Endothelial cell of umbilical vein (primary cell): ENCODE results near the gene KCNMA1. TPM values are rescaled to one million over a fixed set of nuclear protein-coding genes. Genes with fewer than 3 reads are reported as not detected.

ENCODE experiments used
- BruUV-seq: library from RNA; stranded (reverse); fragments of 400-500 nt; replicated peaks from 2 replicates; lab custom pipeline; 2021; lab: Mats Ljungman, UMichigan
- CTCF ChIA-PET: fragments of 300-600, 350-600 bp; sonication (Branson Sonifier 250); formaldehyde crosslinking; loops from one replicate; lab custom pipeline; 2021; ENCODE audit warnings: antibody characterized with exemption, inconsistent platforms; lab: Charles Lee
- POLR2A ChIA-PET: fragments of 300-600, 350-600 bp; sonication (Branson Sonifier 250); formaldehyde crosslinking; loops from one replicate; lab custom pipeline; 2021; ENCODE audit warnings: antibody characterized with exemption, inconsistent platforms; lab: Charles Lee
- DNase-seq: peaks from one replicate; pipeline ENCODE4 v3.0.0-alpha.2; 2011; ENCODE audit warnings: low read depth, low spot score
- FAIRE-seq: peaks from 2 replicates; lab custom pipeline; 2011; peaks lifted over from hg19 to GRCh38; lab: Jason Lieb, UNC
- H2AFZ ChIP-seq: 2 replicates; pipeline ENCODE4 v1.6.0; 2012; ENCODE audit warnings: low read depth, low read length, control low read depth, inconsistent platforms
- H3K27ac ChIP-seq: 2 replicates; pipeline ENCODE4 v1.5.1; 2011; ENCODE audit warnings: low read depth, mild to moderate bottlenecking, control low read depth, low read length, moderate library complexity; ENCODE audit not compliant: insufficient read depth
- H3K27me3 ChIP-seq, 2 experiments: 2 replicates each; pipeline versions ENCODE4 v1.6.0 to v1.6.1; 2011; ENCODE audit warnings: low read length in 2 of 2, mixed read lengths in 1 of 2; ENCODE audit not compliant: control insufficient read depth in 2 of 2, insufficient read depth in 2 of 2
- H3K36me3 ChIP-seq, 2 experiments: 2 replicates in 1 of 2; 3 replicates in 1 of 2; pipeline ENCODE4 v1.5.1; 2011; ENCODE audit warnings: low read length in 2 of 2, mild to moderate bottlenecking in 1 of 2, moderate library complexity in 1 of 2; ENCODE audit not compliant: control insufficient read depth in 2 of 2, insufficient read depth in 2 of 2; ENCODE audit errors: extremely low read depth in 1 of 2
- H3K4me1 ChIP-seq: 3 replicates; pipeline ENCODE4 v1.5.1; 2011; ENCODE audit warnings: mild to moderate bottlenecking, low read length; ENCODE audit not compliant: control insufficient read depth, insufficient read depth; ENCODE audit errors: extremely low read depth
- H3K4me2 ChIP-seq: 2 replicates; pipeline ENCODE4 v1.6.1; 2011; ENCODE audit warnings: low read length, control low read depth, mixed read lengths; ENCODE audit not compliant: insufficient read depth
- H3K4me3 ChIP-seq, 3 experiments: fragments of 200-600 bp in 1 of 3; sonication (generic), shearing (Covaris generic) in 1 of 3; replicated peaks in 1 of 3; 2 replicates each; pipeline ENCODE4 v1.5.1; 2011 to 2016; ENCODE audit warnings: control low read depth in 3 of 3, low read length in 3 of 3, mild to moderate bottlenecking in 2 of 3, inconsistent platforms in 1 of 3, low read depth in 1 of 3, moderate library complexity in 1 of 3; ENCODE audit not compliant: insufficient read depth in 1 of 3
- H3K79me2 ChIP-seq: 2 replicates; pipeline ENCODE4 v1.6.0; 2012; ENCODE audit warnings: low read length, inconsistent platforms; ENCODE audit not compliant: control insufficient read depth, insufficient read depth
- H3K9ac ChIP-seq: replicated peaks from 2 replicates; pipeline ENCODE3; 2011; ENCODE audit warnings: low read length, control low read depth; ENCODE audit not compliant: insufficient read depth; ENCODE audit errors: extremely low read depth
- H3K9me1 ChIP-seq: replicated peaks from 3 replicates; pipeline ENCODE4 v1.6.0; 2011; ENCODE audit warnings: mild to moderate bottlenecking, low read length; ENCODE audit not compliant: control insufficient read depth, insufficient read depth; ENCODE audit errors: extremely low read depth
- H3K9me3 ChIP-seq: replicated peaks from 2 replicates; pipeline ENCODE4 v1.5.1; 2012; ENCODE audit warnings: low read length, inconsistent platforms; ENCODE audit not compliant: control insufficient read depth, insufficient read depth
- H4K20me1 ChIP-seq: replicated peaks from 2 replicates; pipeline ENCODE3; 2011; ENCODE audit warnings: mild to moderate bottlenecking, low read length; ENCODE audit not compliant: control insufficient read depth, insufficient read depth; ENCODE audit errors: extremely low read depth
- EZH2 ChIP-seq: IDR thresholded peaks from 2 replicates; pipeline ENCODE4 v1.6.1; 2012; ENCODE audit warnings: borderline replicate concordance, low read depth, mild to moderate bottlenecking, moderate library complexity, low read length, inconsistent platforms; ENCODE audit not compliant: severe bottlenecking
- FOS ChIP-seq: IDR thresholded peaks from 2 replicates; pipeline ENCODE4 v1.6.1; 2011; ENCODE audit warnings: mild to moderate bottlenecking, low read length, moderate library complexity, borderline replicate concordance; ENCODE audit not compliant: insufficient read depth
- GATA2 ChIP-seq: IDR thresholded peaks from 2 replicates; pipeline ENCODE4 v1.7.0; 2011; ENCODE audit warnings: low read depth, mild to moderate bottlenecking, moderate library complexity, mixed read lengths, low read length; ENCODE audit not compliant: insufficient read length, insufficient read depth
- JUN ChIP-seq: IDR thresholded peaks from 2 replicates; pipeline ENCODE4 v1.6.1; 2011; ENCODE audit warnings: borderline replicate concordance, low read depth; ENCODE audit not compliant: insufficient read length, insufficient read depth
- MYC ChIP-seq: IDR thresholded peaks from one replicate; pipeline ENCODE4 v1.6.1; 2011; ENCODE audit warnings: mild to moderate bottlenecking, low read depth, low read length
- POLR2A ChIP-seq: IDR thresholded peaks from 2 replicates; pipeline ENCODE4 v1.6.1; 2012; ENCODE audit warnings: low read depth, mild to moderate bottlenecking, control low read depth, low read length
- POLR2AphosphoS5 ChIP-seq: IDR thresholded peaks from 2 replicates; pipeline ENCODE4 v1.6.1; 2012; ENCODE audit warnings: low read depth, mild to moderate bottlenecking, control low read depth, low read length, moderate library complexity; ENCODE audit not compliant: insufficient read depth
- dilution Hi-C: fragments of 300-500 bp; cut with MboI; formaldehyde crosslinking; loops from one replicate; pipeline ENCODE4 v1.15.0; 2019; ENCODE audit warnings: low sequenced_read_pairs; ENCODE audit not compliant: extremely low pct_ligation_motif_present
- intact Hi-C: fragments of 100-400 bp; cut with micrococcal nuclease; formaldehyde crosslinking; loops from one replicate; pipeline ENCODE4 v1.10.0; 2022
- polyA plus RNA-seq, 4 experiments: library from polyadenylated mRNA; depleted of rRNA in 3 of 4; stranded (reverse) in 3 of 4; unstranded in 1 of 4; fragments of >200 nt; gene quantifications; 2 replicates each; pipeline versions ENCODE4 v1.2.1 to v1.2.3, GENCODE V29; 2011 to 2012; ENCODE audit warnings: missing spikeins in 1 of 4
- total RNA-seq: library from RNA; stranded (reverse); gene quantifications from 2 replicates; pipeline ENCODE4 v1.2.3, GENCODE V29; 2021
- TF ChIP-seq, protein P1 (sequence below), 2 donors: IDR thresholded peaks; 1 replicate in 1 of 2; 2 replicates in 1 of 2; pipeline ENCODE4 v1.5.1; 2011; ENCODE audit warnings: low read length in 2 of 2, mild to moderate bottlenecking in 2 of 2, moderate library complexity in 2 of 2, control low read depth in 1 of 2, inconsistent platforms in 1 of 2, low read depth in 1 of 2; ENCODE audit not compliant: insufficient read depth in 1 of 2; ENCODE audit errors: extremely low read depth in 1 of 2
- TF ChIP-seq, protein P2 (sequence below): IDR thresholded peaks from 2 replicates; pipeline ENCODE4 v1.6.1; 2011; ENCODE audit not compliant: insufficient read depth, insufficient read length

KCNMA1 gene
- total and polyA plus RNA-seq, 2 donors (not counting 3 experiments of a cell fraction or from before 2014, with no cell fraction given), result 0.10 to 0.82 TPM

GRCh38 chr10:77339166-77339565 lies 298.4 kb downstream of the KCNMA1 start:
- H3K4me3 ChIP-seq, result no peak overlapping the region
- no peaks in the 10 kb centered on the region for H3K79me2 ChIP-seq
- no peaks in the 10 kb centered on the region for H3K9me3 ChIP-seq
- no peak overlapping the region for H2AFZ ChIP-seq
- no peak overlapping the region for H3K9ac ChIP-seq
- H3K9me1 ChIP-seq, result no peaks in the 10 kb centered on the region
- FAIRE-seq (no peak), DNase-seq (no peak)
- no peak overlapping the region for H3K4me2 ChIP-seq
- no TSS peak for BruUV-seq
- no peak overlapping the region for H3K27ac ChIP-seq
- H3K4me1 ChIP-seq, result no peaks in the 10 kb centered on the region
- dilution Hi-C loops (no loop called here), intact Hi-C loops (no loop called here)
- TF ChIP-seq MYC, result no peak
- TF ChIP-seq, protein P1, sequence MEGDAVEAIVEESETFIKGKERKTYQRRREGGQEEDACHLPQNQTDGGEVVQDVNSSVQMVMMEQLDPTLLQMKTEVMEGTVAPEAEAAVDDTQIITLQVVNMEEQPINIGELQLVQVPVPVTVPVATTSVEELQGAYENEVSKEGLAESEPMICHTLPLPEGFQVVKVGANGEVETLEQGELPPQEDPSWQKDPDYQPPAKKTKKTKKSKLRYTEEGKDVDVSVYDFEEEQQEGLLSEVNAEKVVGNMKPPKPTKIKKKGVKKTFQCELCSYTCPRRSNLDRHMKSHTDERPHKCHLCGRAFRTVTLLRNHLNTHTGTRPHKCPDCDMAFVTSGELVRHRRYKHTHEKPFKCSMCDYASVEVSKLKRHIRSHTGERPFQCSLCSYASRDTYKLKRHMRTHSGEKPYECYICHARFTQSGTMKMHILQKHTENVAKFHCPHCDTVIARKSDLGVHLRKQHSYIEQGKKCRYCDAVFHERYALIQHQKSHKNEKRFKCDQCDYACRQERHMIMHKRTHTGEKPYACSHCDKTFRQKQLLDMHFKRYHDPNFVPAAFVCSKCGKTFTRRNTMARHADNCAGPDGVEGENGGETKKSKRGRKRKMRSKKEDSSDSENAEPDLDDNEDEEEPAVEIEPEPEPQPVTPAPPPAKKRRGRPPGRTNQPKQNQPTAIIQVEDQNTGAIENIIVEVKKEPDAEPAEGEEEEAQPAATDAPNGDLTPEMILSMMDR (IDR thresholded peaks at IDR 0.05; ENCODE audit: extremely low read depth in 1 of 2, insufficient read depth in 1 of 2, low read depth in 1 of 2, low read length in 2 of 2), result no peak
- TF ChIP-seq GATA2, result no peak
- no peak for TF ChIP-seq POLR2A
- no peak for TF ChIP-seq POLR2AphosphoS5
- no peak for TF ChIP-seq FOS
- TF ChIP-seq EZH2, result no peak
- no peak for TF ChIP-seq JUN
- TF ChIP-seq, protein P2, sequence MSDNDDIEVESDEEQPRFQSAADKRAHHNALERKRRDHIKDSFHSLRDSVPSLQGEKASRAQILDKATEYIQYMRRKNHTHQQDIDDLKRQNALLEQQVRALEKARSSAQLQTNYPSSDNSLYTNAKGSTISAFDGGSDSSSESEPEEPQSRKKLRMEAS, result no peak
- H4K20me1 ChIP-seq, result no peaks in the 10 kb centered on the region
- no peaks in the 10 kb centered on the region for H3K36me3 ChIP-seq
- ChIA-PET CTCF (no interaction called here), POLR2A (no interaction called here)
- H3K27me3 ChIP-seq, result peaks cover 0 to 4% of the 10 kb centered on the region in 2 experiments
